SK-N-SH (cell line): ENCODE data around the gene TP53BP1. TPM values are rescaled to one million over a fixed set of nuclear protein-coding genes. Genes with fewer than 3 reads are reported as not detected.

Experiments
- CTCF ChIA-PET: fragments of 300-600, 350-600 bp; formaldehyde crosslinking; extraction: SDS; loops from one replicate; lab custom pipeline; 2021; lab: Yijun Ruan, JAX
- POLR2A ChIA-PET: fragments of 350-600 bp; sonication (Branson Sonifier 250); formaldehyde crosslinking; extraction: SDS; loops from one replicate; lab custom pipeline; 2020; ENCODE audit warnings: antibody characterized with exemption, inconsistent platforms; lab: Yijun Ruan, JAX
- DNase-seq: peaks from one replicate; pipeline ENCODE4 v3.0.0; 2012
- H2AFZ ChIP-seq: fragments of 200-600 bp; sonication (generic); 2 replicates; pipeline ENCODE4 v1.8.1; 2016; ENCODE audit warnings: antibody characterized with exemption, mild to moderate bottlenecking, low read depth
- H3F3A ChIP-seq: fragments of 200-600 bp; sonication (generic); replicated peaks from 2 replicates; pipeline ENCODE3; 2016; ENCODE audit warnings: antibody characterized with exemption, mild to moderate bottlenecking; ENCODE audit not compliant: insufficient read depth
- H3K27ac ChIP-seq, 2 experiments: fragments of 200-500 bp in 1 of 2; fragments of 200-600 bp in 1 of 2; sonication (Bioruptor generic) in 1 of 2; sonication (generic), shearing (Covaris generic) in 1 of 2; 2 replicates each; pipeline versions ENCODE4 v1.5.1 to v1.6.1; 2014 to 2016; ENCODE audit warnings: low read depth in 2 of 2, inconsistent platforms in 1 of 2, low read length in 1 of 2, mild to moderate bottlenecking in 1 of 2, mixed read lengths in 1 of 2
- H3K27me3 ChIP-seq: fragments of 200-600 bp; sonication (generic), shearing (Covaris generic); 2 replicates; pipeline ENCODE4 v1.6.1; 2016; ENCODE audit warnings: mixed run types; ENCODE audit not compliant: insufficient read depth
- H3K36me3 ChIP-seq, 2 experiments: fragments of 200-500 bp in 1 of 2; fragments of 200-600 bp in 1 of 2; sonication (Bioruptor generic) in 1 of 2; sonication (generic) in 1 of 2; replicated peaks in 1 of 2; 2 replicates each; pipeline versions ENCODE3 to v1.5.1; 2014 to 2016; ENCODE audit warnings: low read length in 1 of 2, mild to moderate bottlenecking in 1 of 2; ENCODE audit not compliant: insufficient read depth in 2 of 2, control insufficient read depth in 1 of 2
- H3K4me1 ChIP-seq, 2 experiments: fragments of 200-500 bp in 1 of 2; fragments of 200-600 bp in 1 of 2; sonication (Bioruptor generic) in 1 of 2; sonication (generic), shearing (Covaris generic) in 1 of 2; 2 replicates each; pipeline versions ENCODE4 v1.5.1 to v1.6.1; 2014 to 2016; ENCODE audit warnings: low read depth in 1 of 2, low read length in 1 of 2, mixed run types in 1 of 2; ENCODE audit not compliant: insufficient read depth in 2 of 2, control insufficient read depth in 1 of 2
- H3K4me2 ChIP-seq: fragments of 200-600 bp; sonication (generic), shearing (Covaris generic); 2 replicates; pipeline ENCODE4 v1.6.1; 2017; ENCODE audit warnings: mixed run types
- H3K4me3 ChIP-seq, 2 experiments: fragments of 200-500 bp in 1 of 2; fragments of 200-600 bp in 1 of 2; sonication (Bioruptor generic) in 1 of 2; sonication (generic), shearing (Covaris generic) in 1 of 2; 2 replicates each; pipeline versions ENCODE4 v1.5.1 to v1.8.1; 2014 to 2016; ENCODE audit warnings: low read depth in 2 of 2, inconsistent platforms in 1 of 2, low read length in 1 of 2, mild to moderate bottlenecking in 1 of 2, mixed read lengths in 1 of 2, moderate library complexity in 1 of 2
- H3K79me2 ChIP-seq: fragments of 200-600 bp; sonication (generic); 2 replicates; pipeline ENCODE4 v1.8.1; 2017; ENCODE audit warnings: mild to moderate bottlenecking; ENCODE audit not compliant: insufficient read depth
- H3K9ac ChIP-seq: fragments of 200-600 bp; sonication (generic); 2 replicates; pipeline ENCODE4 v1.6.1; 2017; ENCODE audit warnings: mixed run types
- H3K9me2 ChIP-seq: fragments of 200-600 bp; sonication (generic); 2 replicates; pipeline ENCODE4 v1.6.1; 2017; ENCODE audit warnings: mixed run types
- H3K9me3 ChIP-seq: fragments of 200-600 bp; sonication (generic); 2 replicates; pipeline ENCODE4 v1.6.1; 2017; ENCODE audit warnings: mixed run types, mild to moderate bottlenecking, moderate library complexity
- H4K20me1 ChIP-seq: fragments of 200-600 bp; sonication (generic); 2 replicates; pipeline ENCODE4 v1.6.1; 2017; ENCODE audit warnings: mild to moderate bottlenecking, mixed run types; ENCODE audit not compliant: insufficient read depth
- EP300 ChIP-seq, 2 experiments: IDR thresholded peaks; 2 replicates each; pipeline versions ENCODE4 v1.4.0 to v1.6.1; 2012; ENCODE audit warnings: borderline replicate concordance in 1 of 2, low read depth in 1 of 2, low read length in 1 of 2
- IRF3 ChIP-seq: fragments of 150-350 bp; IDR thresholded peaks from 2 replicates; pipeline ENCODE4 v1.6.1; 2016; ENCODE audit warnings: mild to moderate bottlenecking, low read depth, low read length
- JUND ChIP-seq: IDR thresholded peaks from 2 replicates; pipeline ENCODE4 v1.4.0; 2012
- MEF2A ChIP-seq: IDR thresholded peaks from 2 replicates; pipeline ENCODE4 v1.4.0; 2012; ENCODE audit warnings: low read depth, borderline replicate concordance
- NFIC ChIP-seq: IDR thresholded peaks from 2 replicates; pipeline ENCODE4 v1.4.0; 2012; ENCODE audit warnings: borderline replicate concordance
- POLR2AphosphoS5 ChIP-seq: IDR thresholded peaks from 2 replicates; pipeline ENCODE4 v1.6.1; 2012; ENCODE audit warnings: low read depth, low read length
- RFX5 ChIP-seq: IDR thresholded peaks from 2 replicates; pipeline ENCODE4 v1.6.1; 2012; ENCODE audit warnings: mild to moderate bottlenecking, improper control_type of control experiment, low read length
- SIN3A ChIP-seq: IDR thresholded peaks from 2 replicates; pipeline ENCODE4 v1.6.1; 2012; ENCODE audit warnings: low read depth, mild to moderate bottlenecking, low read length, moderate library complexity, borderline replicate concordance
- TAF1 ChIP-seq: IDR thresholded peaks from 2 replicates; pipeline ENCODE4 v1.6.1; 2012; ENCODE audit warnings: low read depth, mild to moderate bottlenecking, low read length, moderate library complexity, borderline replicate concordance
- TCF12 ChIP-seq: IDR thresholded peaks from 2 replicates; pipeline ENCODE4 v1.4.0; 2012
- WGBS: methylation state at CpG from one replicate; pipeline ENCODE4 v1.1.6; 2017; ENCODE audit warnings: low lambda C conversion rate; 5-methylcytosine and 5-hydroxymethylcytosine counted together
- polyA plus RNA-seq, 3 experiments: library from polyadenylated mRNA; depleted of rRNA; stranded (reverse); fragments of >200 nt; gene quantifications; 2 replicates each; pipeline ENCODE4 v1.2.3, GENCODE V29; 2012
- TF ChIP-seq, protein P1 (sequence below): IDR thresholded peaks from 2 replicates; pipeline ENCODE4 v1.4.0; 2012; ENCODE audit warnings: low read depth, borderline replicate concordance

TP53BP1 gene
- polyA plus RNA-seq, 1 of the 3 experiments (the other 2 are of a cell fraction) = 27.1 TPM

DNA sequence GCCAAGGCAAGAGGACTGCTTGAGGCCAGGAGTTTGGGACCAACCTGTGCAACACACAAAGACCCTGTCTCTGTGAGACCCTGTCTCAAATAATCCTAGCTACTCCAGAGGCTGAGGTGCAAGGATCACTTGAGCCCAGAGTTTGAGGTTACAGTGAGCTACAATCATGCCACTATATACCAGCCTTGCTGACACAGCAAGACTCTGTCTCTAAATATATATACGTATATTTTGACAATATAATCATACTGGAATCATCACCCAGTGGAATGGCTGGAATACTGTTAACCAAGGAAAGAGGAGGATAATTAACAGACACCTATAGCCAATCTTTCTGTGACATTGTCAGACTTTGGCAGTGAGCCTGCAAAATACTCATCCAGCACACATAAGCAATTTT lies 15.5 kb upstream of the TP53BP1 start:
- DNase-seq = no peak
- H3K27ac ChIP-seq = peak overlapping the region; percentile 95 to 99
- peaks cover 15 to 24% of the 10 kb centered on the region in 2 experiments for H3K4me1 ChIP-seq
- H3K27me3 ChIP-seq = no peaks in the 10 kb centered on the region
- WGBS = 60% methylated on average over 1 of the region's 1 CpG
- peaks cover 11% of the 10 kb centered on the region for H3F3A ChIP-seq
- H3K36me3 ChIP-seq = no peaks in the 10 kb centered on the region
- peak overlapping the region; percentile 9; the same call in 1 of the 2 replicates for H3K9ac ChIP-seq
- POLR2A ChIA-PET = no interaction called here
- peak overlapping the region; percentile 85; the same call in 1 of the 2 replicates for H3K4me2 ChIP-seq
- H4K20me1 ChIP-seq = no peaks in the 10 kb centered on the region
- peaks cover 6% of the 10 kb centered on the region; the same call in 1 of the 2 replicates for H3K79me2 ChIP-seq
- H2AFZ ChIP-seq = peak overlapping the region; percentile 69; the same call in 1 of the 2 replicates
- TF ChIP-seq IRF3 = no peak
- no peak for TF ChIP-seq SIN3A
- TF ChIP-seq TCF12 = no peak
- no peak for TF ChIP-seq MEF2A
- no peak for TF ChIP-seq TAF1
- no peak for TF ChIP-seq RFX5
- no peak for TF ChIP-seq EP300 (IDR thresholded peaks at IDR 0.05; ENCODE audit: borderline replicate concordance in 1 of 2, low read depth in 1 of 2, low read length in 1 of 2)
- H3K4me3 ChIP-seq = no peak overlapping the region
- no peaks in the 10 kb centered on the region for H3K9me3 ChIP-seq
- H3K9me2 ChIP-seq = no peaks in the 10 kb centered on the region
- CTCF ChIA-PET = interaction anchor here (1.7 kb wide), 1 partner anchor 132 kb away, joined by 4 read pairs; no protein-coding TSS in a partner anchor

- Histone ChIP-seq H3K79me2 (peaks cover 6% of the 10 kb centered on the region; the same call in 1 of the 2 replicates), H3K36me3 (no peaks in the 10 kb centered on the region), H3K27ac (no peak overlapping the region; a peak in 1 of 4 replicates), H3K9me2 (no peaks in the 10 kb centered on the region), H3K4me3 (no peak overlapping the region), H3K4me2 (no peak overlapping the region), H3K4me1 (peaks cover 15 to 17% of the 10 kb centered on the region in 2 experiments), H3K27me3 (no peaks in the 10 kb centered on the region), H3F3A (peaks cover 11% of the 10 kb centered on the region), H2AFZ (no peak overlapping the region), H3K9me3 (no peaks in the 10 kb centered on the region), H3K9ac (no peak overlapping the region), H4K20me1 (no peaks in the 10 kb centered on the region)
- ChIA-PET CTCF (interaction anchor here (0.9 to 1.9 kb wide), 3 partner anchors 9 to 22 kb away, joined by 4 to 12 read pairs (median 4); no protein-coding TSS in a partner anchor), POLR2A (interaction anchor here (0.5 kb wide), 1 partner anchor 909 kb away, joined by 3 read pairs; no protein-coding TSS in a partner anchor)
- WGBS = 75% methylated on average over 1 of the region's 1 CpG
- DNase-seq = no peak
- TF ChIP-seq NFIC = no peak
- no peak for TF ChIP-seq SIN3A
- no peak for TF ChIP-seq JUND
Observed at GRCh38 chr15:43505738-43506137, 12.8 kb upstream of the TP53BP1 start.

GRCh38 chr15:43499635-43500034 lies 6.7 kb upstream of the TP53BP1 start:
- H3K27ac ChIP-seq = no peak overlapping the region
- H3K9me2 ChIP-seq = no peaks in the 10 kb centered on the region
- H3K79me2 ChIP-seq = no peaks in the 10 kb centered on the region
- H2AFZ ChIP-seq = no peak overlapping the region
- DNase-seq = no peak
- TF ChIP-seq POLR2AphosphoS5 (no peak), TAF1 (no peak), MEF2A (no peak), TCF12 (no peak)
- TF ChIP-seq, protein P1, sequence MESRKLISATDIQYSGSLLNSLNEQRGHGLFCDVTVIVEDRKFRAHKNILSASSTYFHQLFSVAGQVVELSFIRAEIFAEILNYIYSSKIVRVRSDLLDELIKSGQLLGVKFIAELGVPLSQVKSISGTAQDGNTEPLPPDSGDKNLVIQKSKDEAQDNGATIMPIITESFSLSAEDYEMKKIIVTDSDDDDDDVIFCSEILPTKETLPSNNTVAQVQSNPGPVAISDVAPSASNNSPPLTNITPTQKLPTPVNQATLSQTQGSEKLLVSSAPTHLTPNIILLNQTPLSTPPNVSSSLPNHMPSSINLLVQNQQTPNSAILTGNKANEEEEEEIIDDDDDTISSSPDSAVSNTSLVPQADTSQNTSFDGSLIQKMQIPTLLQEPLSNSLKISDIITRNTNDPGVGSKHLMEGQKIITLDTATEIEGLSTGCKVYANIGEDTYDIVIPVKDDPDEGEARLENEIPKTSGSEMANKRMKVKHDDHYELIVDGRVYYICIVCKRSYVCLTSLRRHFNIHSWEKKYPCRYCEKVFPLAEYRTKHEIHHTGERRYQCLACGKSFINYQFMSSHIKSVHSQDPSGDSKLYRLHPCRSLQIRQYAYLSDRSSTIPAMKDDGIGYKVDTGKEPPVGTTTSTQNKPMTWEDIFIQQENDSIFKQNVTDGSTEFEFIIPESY = no peak
- no peaks in the 10 kb centered on the region for H3F3A ChIP-seq
- CTCF ChIA-PET = interaction anchor here (1.2 to 1.6 kb wide), 2 partner anchors 15 to 16 kb away, joined by 3 to 7 read pairs; no protein-coding TSS in a partner anchor
- H3K4me1 ChIP-seq = no peaks in the 10 kb centered on the region
- POLR2A ChIA-PET = no interaction called here
- no peak overlapping the region for H3K4me3 ChIP-seq
- H3K9me3 ChIP-seq = no peaks in the 10 kb centered on the region
- no peaks in the 10 kb centered on the region for H3K27me3 ChIP-seq
- H3K9ac ChIP-seq = no peak overlapping the region
- no peaks in the 10 kb centered on the region for H3K36me3 ChIP-seq
- H4K20me1 ChIP-seq = no peaks in the 10 kb centered on the region
- 61% methylated on average over 1 of the region's 1 CpG for WGBS
- no peak overlapping the region for H3K4me2 ChIP-seq
